Lower leg skin (tissue), 4 donors: Measurements from ENCODE around the gene CSPG4. TPM values are rescaled to one million over a fixed set of nuclear protein-coding genes. Genes with fewer than 3 reads are reported as not detected.
"Not testable (repeated sequence)": the region's sequence is repeated elsewhere in the genome, so short reads cannot be mapped to it uniquely, and the experiment has no call there.

ENCODE experiments used
- DNase-seq, 2 donors: peaks; one replicate each; pipeline ENCODE4 v3.0.0-alpha.2; 2019; ENCODE audit warnings: low spot score in 2 of 2
- H3K4me3 ChIP-seq: fragments of 200-600 bp; sonication (generic); 2 replicates; pipeline ENCODE4 v1.5.1; 2017; ENCODE audit warnings: mild to moderate bottlenecking, low read depth; ENCODE audit not compliant: poor library complexity, severe bottlenecking
- CTCF ChIP-seq, 3 donors: fragments of 450-650 bp; IDR thresholded peaks; one replicate each; pipeline ENCODE4 v1.5.1; 2016; ENCODE audit warnings: antibody characterized with exemption in 3 of 3, mild to moderate bottlenecking in 3 of 3, moderate library complexity in 2 of 3
- POLR2A ChIP-seq, 2 donors: fragments of 450-650 bp; IDR thresholded peaks; one replicate each; pipeline ENCODE4 v1.6.1; 2016 to 2017; ENCODE audit warnings: antibody characterized with exemption in 2 of 2, mild to moderate bottlenecking in 1 of 2, moderate library complexity in 1 of 2
- WGBS, 2 donors: methylation state at CpG; one replicate each; pipeline ENCODE4 v1.1.5; 2018; 5-methylcytosine and 5-hydroxymethylcytosine counted together
- intact Hi-C: fragments of 100-400 bp; cut with DNase I; formaldehyde crosslinking; loops from one replicate; pipeline ENCODE4 v1.15.0; 2023; ENCODE audit warnings: low total_unique reads
- total RNA-seq, 4 donors: library from RNA; depleted of rRNA; stranded (reverse); fragments of >200 nt; gene quantifications; one replicate each; pipeline ENCODE4 v1.1.0, GENCODE V29; 2016

The CSPG4 gene
- total RNA-seq, 4 donors from 2014 or later: 9.1 to 28.7 (median 10.5) TPM

DNA sequence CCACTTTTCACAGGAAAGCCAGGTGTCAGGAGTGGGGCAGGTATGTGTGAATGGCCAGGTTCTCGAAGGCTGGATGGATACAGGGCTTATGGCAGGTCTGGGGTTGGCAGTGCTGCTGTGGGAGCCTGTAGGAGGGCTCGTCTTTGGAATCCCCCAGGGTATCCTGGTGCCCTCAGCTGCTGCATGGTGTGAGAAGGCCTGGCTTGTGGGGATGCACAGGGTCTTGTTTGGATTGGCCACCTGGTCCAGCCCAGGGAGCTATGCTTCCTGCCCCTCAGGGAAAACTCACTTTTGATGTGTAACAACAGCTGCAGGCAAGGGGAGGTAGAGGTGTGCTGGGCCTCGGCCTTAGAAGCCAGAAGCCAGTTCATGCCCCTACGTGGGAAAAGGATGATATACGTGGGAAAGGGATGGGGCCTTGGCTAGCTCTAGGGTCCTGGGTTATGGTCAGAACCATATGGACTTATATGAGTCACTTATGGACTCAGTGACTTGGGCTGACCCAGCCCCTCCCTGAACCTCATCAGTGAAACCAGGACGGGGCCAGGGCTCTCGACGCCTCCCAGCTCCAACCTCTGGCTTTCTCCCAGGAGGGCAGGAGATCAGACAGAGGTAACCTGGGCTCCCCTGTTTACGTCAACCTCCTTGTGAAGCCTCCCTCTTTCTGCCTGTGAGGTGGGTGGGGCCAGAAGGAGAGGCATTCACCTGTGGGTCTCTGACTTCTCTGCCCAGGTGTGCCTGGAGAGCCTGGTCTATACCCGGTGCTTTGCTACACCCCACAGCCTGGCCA is 37.8 kb upstream of the CSPG4 start:
- intact Hi-C loops: no loop called here
- 92% methylated on average over 10 of the region's 10 CpGs for WGBS, 2 donors
- peak in 1 of 2 donors; percentile 69 for DNase-seq
- TF ChIP-seq POLR2A (IDR thresholded peaks at IDR 0.05) (no peak), CTCF (IDR thresholded peaks at IDR 0.05) (no peak)
- H3K4me3 ChIP-seq: no peak overlapping the region

DNA sequence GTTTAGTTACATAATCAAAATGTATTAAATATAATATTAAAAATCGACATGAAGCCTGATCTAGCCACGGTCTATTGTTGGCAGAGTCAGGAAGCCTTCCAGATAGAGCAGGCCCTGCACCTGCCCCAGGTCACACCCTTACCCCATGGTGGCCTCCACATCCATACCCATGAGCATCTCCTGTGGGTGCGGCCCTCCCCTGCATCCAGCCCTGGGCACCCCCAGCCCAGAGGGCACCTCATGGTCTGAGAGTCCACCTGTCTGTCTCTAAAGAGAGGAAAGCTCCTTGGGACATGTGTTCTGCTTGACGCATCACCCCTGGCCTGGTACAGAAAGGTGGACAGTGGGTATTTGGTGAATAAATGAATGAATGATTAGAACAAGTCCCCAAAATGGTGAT is 37.2 kb upstream of the CSPG4 start:
- H3K4me3 ChIP-seq: no peak overlapping the region
- DNase-seq: peak in 1 of 2 donors; percentile 48
- WGBS, 2 donors: 83 to 94% methylated on average over 4 of the region's 4 CpGs
- TF ChIP-seq CTCF (IDR thresholded peaks at IDR 0.05) (no peak), POLR2A (IDR thresholded peaks at IDR 0.05) (no peak)
- intact Hi-C loops: no loop called here

GRCh38 chr15:75748882-75749281 is 36.2 kb upstream of the CSPG4 start:
- intact Hi-C loops, H3K4me3 ChIP-seq: not testable (repeated sequence)
- peak in 1 of 2 donors; percentile 23 for DNase-seq
- WGBS, 2 donors: 63 to 84% methylated on average over 3 to 10 of the region's 10 CpGs

DNA sequence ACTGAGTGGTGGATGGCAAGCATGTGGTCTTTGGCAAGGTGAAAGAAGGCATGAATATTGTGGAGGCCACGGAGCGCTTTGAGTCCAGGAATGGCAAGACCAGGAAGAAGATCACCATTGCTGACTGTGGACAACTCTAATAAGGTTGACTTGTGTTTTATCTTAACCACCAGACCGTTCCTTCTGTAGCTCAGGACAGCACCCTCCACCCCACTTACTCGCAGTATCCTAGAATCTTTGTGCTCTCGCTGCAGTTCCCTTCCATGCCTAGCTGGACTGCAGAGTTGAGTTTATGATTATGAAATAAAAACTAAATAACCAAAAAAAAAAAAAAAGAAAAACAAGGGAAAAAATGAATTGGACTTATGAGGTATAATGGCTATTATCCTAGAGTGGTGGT is 34.5 kb upstream of the CSPG4 start:
- H3K4me3 ChIP-seq, intact Hi-C loops: not testable (repeated sequence)
- peak in 1 of 2 donors; percentile 10 for DNase-seq
- WGBS, 2 donors: 95 to 97% methylated on average over 5 of the region's 5 CpGs

GRCh38 chr15:75745305-75745704 is 32.7 kb upstream of the CSPG4 start:
- intact Hi-C loops: no loop called here
- no peak for TF ChIP-seq CTCF (IDR thresholded peaks at IDR 0.05)
- no peak for TF ChIP-seq POLR2A (IDR thresholded peaks at IDR 0.05)
- DNase-seq: no peak
- H3K4me3 ChIP-seq: no peak overlapping the region
- WGBS, 2 donors: 74 to 77% methylated on average over 1 of the region's 1 CpG

GRCh38 chr15:75742346-75742745 is 29.7 kb upstream of the CSPG4 start:
- H3K4me3 ChIP-seq, intact Hi-C loops, DNase-seq: not testable (repeated sequence)
- 95 to 100% methylated on average over 3 to 4 of the region's 4 CpGs for WGBS, 2 donors

DNA sequence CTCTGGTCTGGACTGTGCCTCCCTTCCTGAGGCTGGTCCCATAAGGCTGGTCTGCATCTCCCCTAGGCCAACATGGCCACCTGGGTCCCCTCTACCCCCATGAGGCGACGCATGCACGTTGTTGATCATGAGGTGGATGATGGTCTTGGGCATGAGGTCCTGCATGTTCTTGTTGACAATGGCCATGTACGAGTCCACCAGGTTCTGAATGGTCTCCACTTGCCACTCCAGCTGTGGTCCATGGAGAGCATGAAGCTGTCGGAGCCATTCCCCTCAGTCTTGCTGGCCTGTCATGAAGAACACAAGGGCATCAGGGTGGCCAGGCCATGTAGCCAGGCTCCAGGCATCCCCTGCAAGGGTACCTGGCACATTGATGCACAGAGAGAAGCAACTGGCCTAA is 27.1 kb upstream of the CSPG4 start:
- 91 to 99% methylated on average over 4 to 5 of the region's 5 CpGs for WGBS, 2 donors
- TF ChIP-seq POLR2A (IDR thresholded peaks at IDR 0.05) (no peak), CTCF (IDR thresholded peaks at IDR 0.05) (no peak)
- intact Hi-C loops: loop anchor here (10.0 kb wide), 1 partner anchor 65 kb away; no protein-coding TSS in a partner anchor

More for the DNA sequence above, 27.1 kb upstream of the CSPG4 start:
- no peak for DNase-seq
- no peak overlapping the region for H3K4me3 ChIP-seq
